ENCODE data around the gene RTKN2. TPM values are rescaled to one million over a fixed set of nuclear protein-coding genes. Genes with fewer than 3 reads are reported as not detected.
A peak's percentile ranks its signal among the peaks of the same experiment; 100 is the strongest.

The RTKN2 gene, protein sequence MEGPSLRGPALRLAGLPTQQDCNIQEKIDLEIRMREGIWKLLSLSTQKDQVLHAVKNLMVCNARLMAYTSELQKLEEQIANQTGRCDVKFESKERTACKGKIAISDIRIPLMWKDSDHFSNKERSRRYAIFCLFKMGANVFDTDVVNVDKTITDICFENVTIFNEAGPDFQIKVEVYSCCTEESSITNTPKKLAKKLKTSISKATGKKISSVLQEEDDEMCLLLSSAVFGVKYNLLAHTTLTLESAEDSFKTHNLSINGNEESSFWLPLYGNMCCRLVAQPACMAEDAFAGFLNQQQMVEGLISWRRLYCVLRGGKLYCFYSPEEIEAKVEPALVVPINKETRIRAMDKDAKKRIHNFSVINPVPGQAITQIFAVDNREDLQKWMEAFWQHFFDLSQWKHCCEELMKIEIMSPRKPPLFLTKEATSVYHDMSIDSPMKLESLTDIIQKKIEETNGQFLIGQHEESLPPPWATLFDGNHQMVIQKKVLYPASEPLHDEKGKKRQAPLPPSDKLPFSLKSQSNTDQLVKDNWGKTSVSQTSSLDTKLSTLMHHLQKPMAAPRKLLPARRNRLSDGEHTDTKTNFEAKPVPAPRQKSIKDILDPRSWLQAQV
- polyA plus RNA-seq = 4.5 and 4.7 TPM in 2 replicates
- polyA minus RNA-seq = 6.3 and 7.2 TPM in 2 replicates

DNA sequence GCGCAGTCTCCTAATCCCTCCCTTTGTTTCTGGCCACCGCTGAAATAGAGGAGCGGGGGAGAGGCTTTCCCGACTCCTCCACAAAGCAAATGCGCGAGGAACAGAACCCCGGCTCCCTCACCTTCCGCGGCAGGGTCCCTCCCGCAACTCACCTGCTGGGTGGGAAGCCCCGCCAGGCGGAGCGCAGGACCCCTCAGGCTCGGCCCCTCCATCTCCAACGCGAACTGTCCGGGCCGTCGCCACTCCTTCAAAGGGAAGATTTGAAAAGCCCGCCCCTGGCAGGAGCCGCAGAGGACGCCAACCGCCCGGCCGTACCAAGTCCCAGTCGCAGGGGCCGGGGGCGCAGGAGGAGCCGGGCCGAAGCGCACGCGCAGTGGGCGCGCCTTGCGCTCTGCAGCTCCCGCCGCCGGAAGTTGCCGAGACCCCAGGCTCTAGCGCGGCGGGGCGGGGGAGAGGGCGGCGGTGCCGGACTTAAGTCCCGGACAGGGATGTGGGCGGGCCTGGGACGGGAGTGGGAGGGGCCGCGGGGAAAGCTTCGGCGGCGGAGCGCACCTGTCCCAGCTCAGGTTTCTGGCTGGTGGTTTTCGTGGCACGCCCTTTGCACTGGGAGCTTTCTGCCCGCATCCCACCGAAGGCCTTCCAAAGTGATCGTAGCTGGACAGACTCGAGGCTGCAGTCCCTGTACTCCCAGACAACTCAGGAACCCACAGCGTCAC, at the start of gene RTKN2:
Gene RTKN2, minus strand, starts transcription at position 446 of the 716 bp plus-strand sequence. Its CDS starts 234 bp downstream, at position 212.
- H4K20me1 ChIP-seq (ENCODE audit: insufficient read depth) = no peaks in the 10 kb centered on the region
- no peaks in the 10 kb centered on the region for H3K9me2 ChIP-seq (ENCODE audit: insufficient read depth, low read length)

DNA sequence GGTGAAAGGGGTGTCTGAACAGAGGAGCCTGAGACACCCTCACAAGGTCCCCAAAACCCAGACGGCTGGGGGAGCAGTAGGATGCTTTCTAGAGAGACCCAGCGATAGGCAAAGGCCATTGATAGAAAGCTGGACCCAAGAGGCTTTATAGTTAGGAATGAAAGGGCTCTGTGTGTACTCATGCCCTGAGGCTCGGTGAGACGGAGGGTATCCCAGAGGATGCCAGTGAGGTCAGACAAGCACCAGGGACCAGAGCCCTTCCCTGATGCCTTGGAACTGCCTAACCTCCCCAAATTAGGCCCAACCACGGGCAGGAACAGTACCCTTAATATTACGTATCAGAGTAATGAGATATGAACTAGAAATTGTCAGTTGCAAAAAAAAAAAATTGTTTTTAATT, 48.6 kb upstream of the RTKN2 start:
- H3K79me2 ChIP-seq (replicated peaks; ENCODE audit: insufficient read depth, low read length) = no peaks in the 10 kb centered on the region
- no peak overlapping the region for H3K9ac ChIP-seq (ENCODE audit: low read length)
- no peaks in the 10 kb centered on the region for H3K27me3 ChIP-seq (ENCODE audit: insufficient read depth, low read depth, low read length)
- no peaks in the 10 kb centered on the region for H3K36me3 ChIP-seq (ENCODE audit: insufficient read depth, low read length)
- no peak overlapping the region for H3K27ac ChIP-seq (ENCODE audit: low read length)
- no peaks in the 10 kb centered on the region for H3F3A ChIP-seq (ENCODE audit: insufficient read depth, low read length, poor library complexity, severe bottlenecking)
- no peak overlapping the region for H3K4me2 ChIP-seq (ENCODE audit: low read length)
- H2AFZ ChIP-seq (ENCODE audit: low read depth, low read length) = no peak overlapping the region
- H3K4me3 ChIP-seq (ENCODE audit: low read length) = no peak overlapping the region
- no peaks in the 10 kb centered on the region for H3K9me2 ChIP-seq (ENCODE audit: insufficient read depth, low read length)
- no peaks in the 10 kb centered on the region for H3K9me3 ChIP-seq (ENCODE audit: low read length)
- no peaks in the 10 kb centered on the region for H4K20me1 ChIP-seq (ENCODE audit: insufficient read depth)
- TF ChIP-seq MXI1 (conservative IDR thresholded peaks at IDR 0.05; ENCODE audit: poor library complexity, severe bottlenecking) = no peak
- no peak for TF ChIP-seq EP300 (conservative IDR thresholded peaks at IDR 0.05; ENCODE audit: poor library complexity, severe bottlenecking)
- no peak for TF ChIP-seq TAF1 (IDR thresholded peaks at IDR 0.05; ENCODE audit: low read depth)
- TF ChIP-seq EZH2 (IDR thresholded peaks at IDR 0.05; ENCODE audit: borderline replicate concordance, insufficient read depth, low read length, poor library complexity, severe bottlenecking) = no peak
- no peak for TF ChIP-seq RAD21 (conservative IDR thresholded peaks at IDR 0.05)
- no peak for TF ChIP-seq SMC3 (conservative IDR thresholded peaks at IDR 0.05; ENCODE audit: poor library complexity)
- no peak for TF ChIP-seq POLR2AphosphoS5 (IDR thresholded peaks at IDR 0.05)
- TF ChIP-seq, protein P1, sequence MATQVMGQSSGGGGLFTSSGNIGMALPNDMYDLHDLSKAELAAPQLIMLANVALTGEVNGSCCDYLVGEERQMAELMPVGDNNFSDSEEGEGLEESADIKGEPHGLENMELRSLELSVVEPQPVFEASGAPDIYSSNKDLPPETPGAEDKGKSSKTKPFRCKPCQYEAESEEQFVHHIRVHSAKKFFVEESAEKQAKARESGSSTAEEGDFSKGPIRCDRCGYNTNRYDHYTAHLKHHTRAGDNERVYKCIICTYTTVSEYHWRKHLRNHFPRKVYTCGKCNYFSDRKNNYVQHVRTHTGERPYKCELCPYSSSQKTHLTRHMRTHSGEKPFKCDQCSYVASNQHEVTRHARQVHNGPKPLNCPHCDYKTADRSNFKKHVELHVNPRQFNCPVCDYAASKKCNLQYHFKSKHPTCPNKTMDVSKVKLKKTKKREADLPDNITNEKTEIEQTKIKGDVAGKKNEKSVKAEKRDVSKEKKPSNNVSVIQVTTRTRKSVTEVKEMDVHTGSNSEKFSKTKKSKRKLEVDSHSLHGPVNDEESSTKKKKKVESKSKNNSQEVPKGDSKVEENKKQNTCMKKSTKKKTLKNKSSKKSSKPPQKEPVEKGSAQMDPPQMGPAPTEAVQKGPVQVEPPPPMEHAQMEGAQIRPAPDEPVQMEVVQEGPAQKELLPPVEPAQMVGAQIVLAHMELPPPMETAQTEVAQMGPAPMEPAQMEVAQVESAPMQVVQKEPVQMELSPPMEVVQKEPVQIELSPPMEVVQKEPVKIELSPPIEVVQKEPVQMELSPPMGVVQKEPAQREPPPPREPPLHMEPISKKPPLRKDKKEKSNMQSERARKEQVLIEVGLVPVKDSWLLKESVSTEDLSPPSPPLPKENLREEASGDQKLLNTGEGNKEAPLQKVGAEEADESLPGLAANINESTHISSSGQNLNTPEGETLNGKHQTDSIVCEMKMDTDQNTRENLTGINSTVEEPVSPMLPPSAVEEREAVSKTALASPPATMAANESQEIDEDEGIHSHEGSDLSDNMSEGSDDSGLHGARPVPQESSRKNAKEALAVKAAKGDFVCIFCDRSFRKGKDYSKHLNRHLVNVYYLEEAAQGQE (IDR thresholded peaks at IDR 0.05; ENCODE audit: borderline replicate concordance) = no peak

More for the DNA sequence above, at the start of gene RTKN2:
- Histone ChIP-seq H3K4me3 (ENCODE audit: low read length) (peak within 1 kb of the TSS; percentile 84), H3K27me3 (ENCODE audit: insufficient read depth, low read depth, low read length) (no peaks in the 10 kb centered on the region), H3K27ac (ENCODE audit: low read length) (peak within 1 kb of the TSS; percentile 46), H3K4me2 (ENCODE audit: low read length) (peak within 1 kb of the TSS; percentile 76), H3K79me2 (replicated peaks; ENCODE audit: insufficient read depth, low read length) (peaks cover 39% of the 10 kb centered on the region), H2AFZ (ENCODE audit: low read depth, low read length) (peak within 1 kb of the TSS; percentile 84), H3F3A (ENCODE audit: insufficient read depth, low read length, poor library complexity, severe bottlenecking) (no peaks in the 10 kb centered on the region), H3K36me3 (ENCODE audit: insufficient read depth, low read length) (no peaks in the 10 kb centered on the region), H3K9me3 (ENCODE audit: low read length) (no peaks in the 10 kb centered on the region), H3K9ac (ENCODE audit: low read length) (peak within 1 kb of the TSS; percentile 72)
- TF ChIP-seq EP300 (conservative IDR thresholded peaks at IDR 0.05; ENCODE audit: poor library complexity, severe bottlenecking) (no peak), SMC3 (conservative IDR thresholded peaks at IDR 0.05; ENCODE audit: poor library complexity) (peak; percentile 46), EZH2 (IDR thresholded peaks at IDR 0.05; ENCODE audit: borderline replicate concordance, insufficient read depth, low read length, poor library complexity, severe bottlenecking) (no peak), RAD21 (conservative IDR thresholded peaks at IDR 0.05) (peak; percentile 28), POLR2AphosphoS5 (IDR thresholded peaks at IDR 0.05) (peak; percentile 85), MXI1 (conservative IDR thresholded peaks at IDR 0.05; ENCODE audit: poor library complexity, severe bottlenecking) (peak; percentile 99)
- TF ChIP-seq, protein P2, sequence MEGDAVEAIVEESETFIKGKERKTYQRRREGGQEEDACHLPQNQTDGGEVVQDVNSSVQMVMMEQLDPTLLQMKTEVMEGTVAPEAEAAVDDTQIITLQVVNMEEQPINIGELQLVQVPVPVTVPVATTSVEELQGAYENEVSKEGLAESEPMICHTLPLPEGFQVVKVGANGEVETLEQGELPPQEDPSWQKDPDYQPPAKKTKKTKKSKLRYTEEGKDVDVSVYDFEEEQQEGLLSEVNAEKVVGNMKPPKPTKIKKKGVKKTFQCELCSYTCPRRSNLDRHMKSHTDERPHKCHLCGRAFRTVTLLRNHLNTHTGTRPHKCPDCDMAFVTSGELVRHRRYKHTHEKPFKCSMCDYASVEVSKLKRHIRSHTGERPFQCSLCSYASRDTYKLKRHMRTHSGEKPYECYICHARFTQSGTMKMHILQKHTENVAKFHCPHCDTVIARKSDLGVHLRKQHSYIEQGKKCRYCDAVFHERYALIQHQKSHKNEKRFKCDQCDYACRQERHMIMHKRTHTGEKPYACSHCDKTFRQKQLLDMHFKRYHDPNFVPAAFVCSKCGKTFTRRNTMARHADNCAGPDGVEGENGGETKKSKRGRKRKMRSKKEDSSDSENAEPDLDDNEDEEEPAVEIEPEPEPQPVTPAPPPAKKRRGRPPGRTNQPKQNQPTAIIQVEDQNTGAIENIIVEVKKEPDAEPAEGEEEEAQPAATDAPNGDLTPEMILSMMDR (IDR thresholded peaks at IDR 0.05; ENCODE audit: poor library complexity, severe bottlenecking) = peak; percentile 25
- TF ChIP-seq, protein P1 (IDR thresholded peaks at IDR 0.05; ENCODE audit: borderline replicate concordance) = peak; percentile 55

Measured in neural cell (in vitro differentiated cells).